Tibial nerve (tissue), 4 donors: ENCODE measurements around the gene CENPV.

ENCODE experiments used
- CTCF ChIP-seq, 5 experiments: fragments of 200-600 bp in 3 of 5; fragments of 450-650 bp in 2 of 5; sonication (generic) in 3 of 5; IDR thresholded peaks; one replicate each; pipeline ENCODE4 v1.5.1; 2016 to 2019; ENCODE audit warnings: antibody characterized with exemption in 5 of 5, mild to moderate bottlenecking in 3 of 5, moderate library complexity in 2 of 5
- EP300 ChIP-seq, 2 donors: sonication (generic); formaldehyde crosslinking; IDR thresholded peaks; one replicate each; pipeline ENCODE4 v1.6.1; 2017; ENCODE audit warnings: antibody characterized with exemption in 2 of 2, mild to moderate bottlenecking in 1 of 2
- POLR2A ChIP-seq, 2 donors: fragments of 450-650 bp; IDR thresholded peaks; one replicate each; pipeline ENCODE4 v1.6.1; 2017; ENCODE audit warnings: antibody characterized with exemption in 2 of 2, mild to moderate bottlenecking in 2 of 2, moderate library complexity in 2 of 2

GRCh38 chr17:16345565-16345964, 7.7 kb downstream of the CENPV start:
- TF ChIP-seq CTCF (IDR thresholded peaks at IDR 0.05) (no peak), POLR2A (IDR thresholded peaks at IDR 0.05) (no peak), EP300 (IDR thresholded peaks at IDR 0.05) (no peak)
